PC-9 (cell line): Measurements from ENCODE around the gene TSFM. TPM values are rescaled to one million over a fixed set of nuclear protein-coding genes. Genes with fewer than 3 reads are reported as not detected.

Experiments used
- BruUV-seq: library from RNA; stranded (reverse); fragments of 400-500 nt; replicated peaks from 2 replicates; lab custom pipeline; 2021; lab: Mats Ljungman, UMichigan
- CTCF ChIA-PET: fragments of 300-600 bp; sonication (Branson Sonifier 250); formaldehyde crosslinking; loops from one replicate; lab custom pipeline; 2022; ENCODE audit warnings: antibody characterized with exemption; lab: Charles Lee
- POLR2A ChIA-PET: fragments of 300-600 bp; sonication (Branson Sonifier 250); formaldehyde crosslinking; loops from one replicate; lab custom pipeline; 2022; ENCODE audit warnings: antibody characterized with exemption; ENCODE audit not compliant: unreplicated experiment; lab: Charles Lee
- DNase-seq, 2 experiments: peaks; one replicate each; pipeline versions ENCODE4 v3.0.0 to v3.0.0-alpha.2; 2015 to 2022; ENCODE audit warnings: mixed read lengths in 1 of 2
- H2AFZ ChIP-seq: fragments of 200-600 bp; sonication (generic); 2 replicates; pipeline ENCODE4 v1.8.1; 2017; ENCODE audit warnings: antibody characterized with exemption
- H3F3A ChIP-seq: fragments of 200-600 bp; sonication (generic); 2 replicates; pipeline ENCODE4 v1.8.1; 2017; ENCODE audit warnings: antibody characterized with exemption, mild to moderate bottlenecking, low read depth; ENCODE audit not compliant: insufficient read depth
- H3K27ac ChIP-seq: fragments of 200-600 bp; sonication (generic); 2 replicates; pipeline ENCODE4 v1.6.1; 2016; ENCODE audit warnings: mixed run types
- H3K27me3 ChIP-seq: fragments of 200-600 bp; sonication (generic); 2 replicates; pipeline ENCODE4 v1.6.1; 2016; ENCODE audit warnings: low read depth, mixed run types; ENCODE audit not compliant: insufficient read depth
- H3K36me3 ChIP-seq: fragments of 200-600 bp; sonication (generic); 2 replicates; pipeline ENCODE4 v1.6.1; 2016; ENCODE audit warnings: low read depth, mixed run types
- H3K4me1 ChIP-seq: fragments of 200-600 bp; sonication (generic); replicated peaks from 2 replicates; pipeline ENCODE4 v1.6.1; 2016; ENCODE audit warnings: mixed run types; ENCODE audit not compliant: insufficient read depth
- H3K4me2 ChIP-seq: fragments of 200-600 bp; sonication (generic); 2 replicates; pipeline ENCODE4 v1.6.1; 2017; ENCODE audit warnings: mixed run types
- H3K4me3 ChIP-seq: fragments of 200-600 bp; sonication (generic); 2 replicates; pipeline ENCODE4 v1.6.1; 2016; ENCODE audit warnings: mixed run types
- H3K79me2 ChIP-seq: fragments of 200-600 bp; sonication (generic); 2 replicates; pipeline ENCODE4 v1.6.1; 2017; ENCODE audit warnings: low read depth, mixed run types
- H3K9me2 ChIP-seq: fragments of 200-600 bp; sonication (generic); 2 replicates; pipeline ENCODE4 v1.8.1; 2017; ENCODE audit warnings: mild to moderate bottlenecking; ENCODE audit not compliant: insufficient read depth
- H3K9me3 ChIP-seq: fragments of 200-600 bp; sonication (generic); 2 replicates; pipeline ENCODE4 v1.8.1; 2016; ENCODE audit warnings: low read depth; ENCODE audit not compliant: insufficient read depth
- H4K20me1 ChIP-seq: fragments of 200-600 bp; sonication (generic); 2 replicates; pipeline ENCODE4 v1.8.1; 2017; ENCODE audit not compliant: insufficient read depth
- CTCF ChIP-seq: fragments of 200-600 bp; sonication (generic); conservative IDR thresholded peaks from 2 replicates; pipeline ENCODE4 v1.6.1; 2017; ENCODE audit warnings: mixed run types, antibody characterized with exemption, mild to moderate bottlenecking, moderate library complexity
- EZH2 ChIP-seq: fragments of 200-600 bp; sonication (generic); IDR thresholded peaks from 2 replicates; pipeline ENCODE4 v1.8.0; 2017; ENCODE audit warnings: antibody characterized with exemption, low read depth
- intact Hi-C: fragments of 100-400 bp; cut with micrococcal nuclease; formaldehyde crosslinking; loops from one replicate; pipeline ENCODE4 v1.10.0; 2022; ENCODE audit not compliant: unreplicated experiment
- total RNA-seq: library from RNA; stranded (reverse); gene quantifications from 2 replicates; pipeline ENCODE4 v1.2.3, GENCODE V29; 2021

The TSFM gene
- total RNA-seq, 1 experiment from 2014 or later = 44.8 TPM

DNA sequence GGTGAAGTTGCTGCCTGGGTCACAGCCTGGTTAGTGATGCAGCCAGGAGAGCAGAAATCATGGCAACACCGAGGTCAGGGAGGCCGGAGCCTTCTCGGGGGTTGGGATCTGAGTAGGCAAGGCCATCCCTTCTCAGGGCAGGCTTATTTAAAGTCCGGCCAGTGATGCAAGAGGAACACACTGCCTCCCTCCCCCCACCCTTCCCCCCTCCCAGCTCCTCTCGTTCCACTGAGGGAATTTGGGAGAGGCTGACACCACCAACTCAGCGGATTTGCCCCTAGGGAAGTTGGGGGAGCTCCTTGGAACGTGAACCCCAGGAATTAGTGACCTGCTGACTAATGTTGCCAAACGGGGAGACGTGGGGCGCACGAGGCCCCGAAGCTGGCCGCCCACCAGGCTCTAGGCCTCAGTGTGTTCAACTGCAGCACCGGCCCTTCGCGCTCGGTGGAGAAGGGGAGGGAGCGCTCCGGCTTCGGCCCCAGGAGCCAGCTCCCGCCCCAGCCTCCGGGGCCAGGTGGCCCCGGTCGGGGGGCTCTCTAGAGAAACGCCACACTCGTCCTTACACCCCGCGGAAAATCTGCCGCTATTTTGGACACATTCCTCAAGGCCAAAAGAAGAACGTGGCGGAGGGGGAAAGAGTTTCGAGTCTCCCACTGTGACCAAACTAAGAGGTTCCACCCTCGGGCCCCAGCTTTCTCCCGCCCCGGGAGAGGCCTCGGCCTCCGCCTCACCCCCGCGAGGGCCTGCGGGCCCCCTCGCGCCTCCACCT lies 62.3 kb downstream of the TSFM start:
- peak; percentile 28 to 60 for DNase-seq
- Histone ChIP-seq H3K79me2 (peaks cover 65% of the 10 kb centered on the region), H3K36me3 (peaks cover 3% of the 10 kb centered on the region; the same call in 1 of the 2 replicates), H3K4me3 (peak overlapping the region; percentile 100), H3K4me2 (peak overlapping the region; percentile 87), H4K20me1 (peaks cover 47% of the 10 kb centered on the region), H2AFZ (peak overlapping the region; percentile 97), H3K9me3 (no peaks in the 10 kb centered on the region), H3K9me2 (no peaks in the 10 kb centered on the region), H3K4me1 (peaks cover 15% of the 10 kb centered on the region), H3F3A (no peaks in the 10 kb centered on the region), H3K27me3 (no peaks in the 10 kb centered on the region), H3K27ac (peak overlapping the region; percentile 79)
- POLR2A ChIA-PET = interaction anchor here (0.6 kb wide), 2 partner anchors 25 to 73 kb away, joined by 6 to 13 read pairs; partner anchors contain the start of gene EEF1AKMT3
- BruUV-seq = no TSS peak
- CTCF ChIA-PET = interaction anchor here (0.7 to 1.4 kb wide), 5 partner anchors 52 to 1077 kb away, joined by 3 to 11 read pairs (median 6); no protein-coding TSS in a partner anchor
- TF ChIP-seq CTCF = no peak
- no peak for TF ChIP-seq EZH2
- intact Hi-C loops = no loop called here

DNA sequence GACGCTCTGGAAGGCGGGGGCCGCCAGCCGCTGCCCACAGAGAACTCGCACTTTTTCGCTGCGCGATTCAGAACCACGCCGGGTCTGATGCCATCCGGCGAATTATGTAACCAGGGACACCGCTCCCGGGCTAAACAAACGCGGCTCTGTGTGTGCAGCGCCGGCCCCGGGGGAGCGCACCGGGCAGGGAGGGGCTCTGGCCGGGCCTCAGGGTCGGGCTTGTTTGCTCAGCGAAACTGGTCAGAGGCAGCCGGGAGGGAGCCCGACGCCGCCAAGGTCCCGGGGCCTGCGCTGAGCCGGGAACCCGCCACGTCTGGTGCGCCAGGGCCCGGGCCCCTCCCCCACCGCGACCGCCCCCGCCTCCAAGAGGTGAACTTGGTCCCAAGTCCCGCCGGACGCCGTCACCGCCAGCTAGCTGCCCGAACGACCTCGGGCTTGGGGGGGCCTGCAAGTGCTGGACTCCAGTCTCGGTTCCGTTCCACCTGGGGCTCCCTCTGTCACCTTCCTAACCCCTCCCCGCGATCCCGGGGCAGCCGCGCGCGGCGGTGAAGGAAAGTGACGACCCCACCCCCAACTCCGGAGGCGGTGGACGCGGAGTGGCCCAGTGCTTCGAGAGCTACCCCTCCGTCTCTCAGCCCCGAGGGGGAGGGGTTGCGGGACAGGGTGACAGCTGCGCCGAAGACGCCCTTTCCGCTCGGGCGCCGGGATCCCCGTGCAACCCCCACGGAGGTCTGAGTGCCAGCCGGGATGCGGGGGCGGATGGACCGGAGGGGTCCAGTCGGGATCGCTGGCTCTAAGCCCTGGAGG lies 63.1 kb downstream of the TSFM start:
- H3K27ac ChIP-seq = peak overlapping the region; percentile 79
- H2AFZ ChIP-seq = peak overlapping the region; percentile 97
- peak; percentile 40 to 54 for DNase-seq
- CTCF ChIA-PET = interaction anchor here (0.6 to 0.7 kb wide), 2 partner anchors 12 to 357 kb away, joined by 8 to 11 read pairs; no protein-coding TSS in a partner anchor
- peak overlapping the region; percentile 100 for H3K4me3 ChIP-seq
- intact Hi-C loops = loop anchor here (2.0 kb wide), 2 partner anchors 19 to 51 kb away; no protein-coding TSS in a partner anchor
- H3F3A ChIP-seq = no peaks in the 10 kb centered on the region
- peaks cover 15% of the 10 kb centered on the region for H3K4me1 ChIP-seq
- no peaks in the 10 kb centered on the region for H3K9me3 ChIP-seq
- POLR2A ChIA-PET = no interaction called here
- peaks cover 58% of the 10 kb centered on the region for H3K79me2 ChIP-seq
- H3K27me3 ChIP-seq = no peaks in the 10 kb centered on the region
- H3K9me2 ChIP-seq = no peaks in the 10 kb centered on the region
- peaks cover 3% of the 10 kb centered on the region; the same call in 1 of the 2 replicates for H3K36me3 ChIP-seq
- H4K20me1 ChIP-seq = peaks cover 39% of the 10 kb centered on the region
- no peak for TF ChIP-seq EZH2
- peak overlapping the region; percentile 87 for H3K4me2 ChIP-seq
- BruUV-seq = no TSS peak

DNA sequence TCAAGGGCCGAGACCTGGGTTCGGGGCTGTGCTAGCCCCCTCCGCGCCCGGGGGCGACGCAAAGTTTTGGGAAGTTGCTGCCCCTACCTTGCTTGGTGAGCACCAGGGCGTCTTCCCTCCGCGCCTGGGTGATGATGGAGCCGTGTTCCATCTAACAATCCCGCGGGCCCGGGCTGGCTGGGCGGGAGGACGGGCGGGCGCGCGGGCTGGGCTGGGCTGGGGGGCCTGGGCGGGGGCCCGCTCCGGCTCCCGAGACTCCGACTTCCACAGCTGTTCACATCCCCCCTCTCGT lies 63.6 kb downstream of the TSFM start:
- Histone ChIP-seq H2AFZ (peak overlapping the region; percentile 97), H3K27ac (peak overlapping the region; percentile 79), H3K79me2 (peaks cover 52% of the 10 kb centered on the region), H3K4me1 (peaks cover 15% of the 10 kb centered on the region), H4K20me1 (peaks cover 34% of the 10 kb centered on the region), H3K27me3 (no peaks in the 10 kb centered on the region), H3F3A (no peaks in the 10 kb centered on the region), H3K9me3 (no peaks in the 10 kb centered on the region), H3K36me3 (peaks cover 3% of the 10 kb centered on the region; the same call in 1 of the 2 replicates), H3K9me2 (no peaks in the 10 kb centered on the region), H3K4me3 (peak overlapping the region; percentile 100), H3K4me2 (peak overlapping the region; percentile 87)
- CTCF ChIA-PET = interaction anchor here (0.6 to 1.7 kb wide), 3 partner anchors 12 to 65 kb away, joined by 4 to 8 read pairs (median 6); no protein-coding TSS in a partner anchor
- DNase-seq = no peak
- BruUV-seq = no TSS peak
- TF ChIP-seq EZH2 = no peak
- POLR2A ChIA-PET = interaction anchor here (0.7 kb wide), 1 partner anchor 120 kb away, joined by 13 read pairs; no protein-coding TSS in a partner anchor
- intact Hi-C loops = loop anchor here (2.0 kb wide), 2 partner anchors 19 to 51 kb away; no protein-coding TSS in a partner anchor
